Islet of Langerhans (tissue), 1 donor: ENCODE data around the gene LOXL4.
"Not testable (repeated sequence)": the region's sequence is repeated elsewhere in the genome, so short reads cannot be mapped to it uniquely, and the experiment has no call there.

Experiments used
- FAIRE-seq: peaks from one replicate; lab custom pipeline; 2011; peaks lifted over from hg19 to GRCh38; lab: Jason Lieb, UNC

The LOXL4 gene

DNA sequence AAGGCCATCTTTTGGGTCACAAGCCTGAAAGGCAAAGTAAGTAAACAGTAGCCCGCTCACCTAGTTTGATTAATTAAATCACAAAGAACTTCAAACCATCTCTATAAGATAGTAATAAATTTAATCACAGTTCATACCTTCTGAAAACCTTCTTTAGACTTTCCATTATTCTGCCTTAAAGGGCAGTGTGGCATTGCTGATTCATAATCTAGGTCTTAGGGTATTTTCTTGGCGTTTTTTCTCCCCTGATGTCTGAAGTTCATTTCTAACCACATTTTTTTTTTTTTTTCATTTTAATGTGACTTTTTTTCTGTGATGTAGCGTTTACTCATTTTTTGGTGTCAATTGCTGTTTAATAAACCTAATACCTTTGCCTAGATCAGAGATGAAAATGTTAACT lies 27.5 kb downstream of the LOXL4 start:
- no peak for FAIRE-seq

DNA sequence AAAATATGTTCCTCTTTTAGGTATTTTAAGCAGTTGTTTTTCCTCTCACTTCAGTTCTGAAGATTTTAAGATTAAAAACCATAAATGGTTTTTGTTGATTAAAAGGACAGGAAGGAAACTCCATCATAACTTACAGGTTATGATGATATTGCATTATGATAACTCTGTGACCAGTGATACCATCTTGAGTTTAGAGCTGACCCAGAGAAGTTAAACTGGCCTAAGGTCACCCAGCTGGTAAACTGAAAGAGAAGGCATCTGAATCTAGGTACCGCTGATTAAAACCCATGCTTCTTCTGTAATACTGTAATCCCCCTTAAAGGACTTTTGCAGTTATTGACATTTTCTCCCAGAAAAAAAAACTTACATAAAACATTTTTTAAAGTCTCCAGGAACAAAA lies 29.6 kb downstream of the LOXL4 start:
- FAIRE-seq: no peak

DNA sequence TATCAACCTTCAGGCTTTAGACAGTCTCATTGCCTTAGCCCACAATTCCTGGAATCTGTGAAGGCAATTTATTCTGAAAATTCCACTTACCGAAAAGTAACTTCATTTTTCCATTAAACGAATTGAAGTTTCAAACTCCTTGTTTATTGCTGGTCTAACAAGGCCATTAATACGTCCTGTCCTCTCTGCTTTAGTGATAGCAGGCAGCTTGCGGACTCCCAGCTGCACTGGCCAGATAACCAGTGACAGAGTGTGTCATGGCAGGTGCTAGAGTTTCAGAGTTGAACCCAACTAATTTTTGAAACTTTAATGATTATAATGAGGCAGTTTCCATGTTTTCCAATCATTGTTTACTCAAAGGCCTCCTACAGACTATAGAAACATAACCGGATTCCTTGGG lies 31.1 kb downstream of the LOXL4 start:
- FAIRE-seq: no peak

DNA sequence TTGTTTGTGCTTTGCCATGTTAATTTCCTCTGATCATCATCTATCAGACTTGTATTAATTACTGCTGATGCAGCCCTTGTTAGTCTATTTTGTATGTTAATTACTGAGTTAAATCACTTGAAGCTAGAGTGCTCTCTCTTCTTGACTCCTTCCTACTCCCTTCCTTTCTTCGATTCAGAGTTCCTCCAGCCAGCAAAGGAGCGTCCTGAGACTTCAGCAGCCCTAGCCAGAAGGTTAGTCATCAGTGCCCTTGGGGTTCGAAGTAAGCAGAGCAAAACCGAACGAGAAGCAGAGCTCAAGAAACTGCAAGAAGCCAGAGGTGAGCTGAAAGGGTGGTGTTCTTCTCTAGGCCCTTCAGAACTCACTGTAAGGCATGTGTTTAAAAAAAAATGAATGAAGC lies 32.1 kb downstream of the LOXL4 start:
- FAIRE-seq: no peak

DNA sequence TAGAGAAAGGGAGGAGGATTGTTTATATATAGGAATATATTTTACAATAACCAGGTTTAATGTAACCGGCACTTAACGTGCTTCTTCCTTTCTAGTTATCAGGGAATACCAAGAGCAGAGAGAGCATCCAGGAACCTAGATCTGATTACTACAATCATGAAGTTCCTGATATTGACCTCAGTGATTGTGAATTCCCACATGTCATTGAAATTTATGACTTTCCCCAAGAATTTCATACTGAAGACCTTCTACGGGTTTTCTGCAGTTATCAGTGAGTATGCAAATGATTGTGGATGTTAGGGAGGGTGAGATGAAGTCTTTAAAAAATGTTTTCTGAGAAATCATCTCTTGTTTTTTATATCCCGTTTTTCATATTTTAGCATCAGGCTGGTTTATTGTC lies 36.6 kb downstream of the LOXL4 start:
- no peak for FAIRE-seq

DNA sequence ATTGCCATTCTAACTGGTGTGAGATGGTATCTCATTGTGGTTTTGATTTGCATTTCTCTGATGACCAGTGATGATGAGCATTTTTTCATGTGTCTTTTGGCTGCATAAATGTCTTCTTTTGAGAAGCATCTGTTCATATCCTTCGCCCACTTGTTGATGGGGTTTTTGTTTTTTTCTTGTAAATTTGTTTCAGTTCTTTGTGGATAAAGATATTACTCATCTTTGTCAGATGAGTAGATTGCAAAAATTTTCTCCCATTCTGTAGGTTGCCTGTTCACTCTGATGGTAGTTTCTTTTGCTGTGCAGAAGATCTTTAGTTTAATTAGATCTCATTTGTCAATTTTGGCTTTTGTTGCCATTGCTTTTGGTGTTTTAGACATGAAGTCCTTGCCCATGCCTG lies 39.7 kb downstream of the LOXL4 start:
- not testable (repeated sequence) for FAIRE-seq

DNA sequence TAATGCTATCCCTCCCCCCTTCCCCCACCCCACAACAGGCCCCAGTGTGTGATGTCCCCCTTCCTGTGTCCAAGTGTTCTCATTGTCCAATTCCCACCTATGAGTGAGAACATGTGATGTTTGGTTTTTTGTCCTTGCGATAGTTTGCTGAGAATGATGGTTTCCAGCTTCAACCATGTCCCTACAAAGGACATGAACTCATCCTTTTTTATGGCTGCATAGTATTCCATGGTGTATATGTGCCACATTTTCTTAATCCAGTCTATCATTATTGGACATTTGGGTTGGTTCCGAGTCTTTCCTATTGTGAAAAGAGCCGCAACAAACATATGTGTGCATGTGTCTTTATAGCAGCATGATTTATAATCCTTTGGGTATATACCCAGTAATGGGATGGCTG lies 40.3 kb downstream of the LOXL4 start:
- not testable (repeated sequence) for FAIRE-seq

DNA sequence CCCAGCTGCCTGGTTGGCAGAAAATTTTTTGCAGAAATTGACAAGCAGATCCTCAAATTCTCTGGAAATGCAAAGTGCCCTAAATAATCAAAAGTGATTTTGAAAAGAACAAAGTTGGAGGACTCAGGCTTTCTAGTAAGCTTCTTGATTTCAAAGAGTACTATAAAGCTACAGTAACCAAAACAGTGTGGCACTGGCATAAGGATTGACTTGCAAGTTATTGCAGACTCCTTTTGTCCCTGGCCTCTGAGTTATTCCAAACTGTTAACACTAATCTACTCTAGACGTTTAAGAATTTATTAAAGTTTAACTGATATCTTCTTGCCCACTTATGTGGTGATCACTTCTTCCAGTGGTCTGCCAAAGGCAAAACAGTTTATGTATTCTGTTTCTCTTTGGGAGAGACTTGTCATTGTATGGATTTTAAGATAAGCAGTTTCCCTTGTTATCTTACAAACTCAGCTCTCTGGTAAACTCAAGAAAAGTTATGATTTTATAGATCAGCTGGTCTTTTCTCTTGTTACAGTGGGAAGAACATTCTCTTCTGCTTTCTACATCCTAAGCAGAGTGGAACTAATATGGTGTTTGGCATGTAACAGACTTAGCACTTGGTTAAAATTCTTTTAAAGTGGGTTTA lies 41.4 kb downstream of the LOXL4 start:
- no peak for FAIRE-seq

DNA sequence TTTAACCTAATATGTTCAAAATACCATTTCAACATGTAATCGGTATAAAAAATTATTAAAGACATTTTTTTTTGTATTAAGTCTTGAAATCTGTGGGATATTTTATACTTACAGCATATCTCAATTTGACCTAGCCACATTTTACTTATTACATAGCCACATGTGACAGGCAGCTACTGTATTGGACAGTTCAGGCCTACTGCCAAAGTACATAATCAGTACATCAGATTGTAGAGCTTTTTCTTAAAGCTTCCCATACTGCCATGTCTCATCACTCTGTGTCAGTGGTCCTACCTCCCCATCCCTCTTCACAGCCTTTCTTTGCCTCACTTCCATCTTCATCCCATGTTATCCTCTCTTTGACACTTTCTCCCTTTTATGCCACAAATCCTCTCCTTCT lies 43.0 kb downstream of the LOXL4 start:
- FAIRE-seq: no peak

DNA sequence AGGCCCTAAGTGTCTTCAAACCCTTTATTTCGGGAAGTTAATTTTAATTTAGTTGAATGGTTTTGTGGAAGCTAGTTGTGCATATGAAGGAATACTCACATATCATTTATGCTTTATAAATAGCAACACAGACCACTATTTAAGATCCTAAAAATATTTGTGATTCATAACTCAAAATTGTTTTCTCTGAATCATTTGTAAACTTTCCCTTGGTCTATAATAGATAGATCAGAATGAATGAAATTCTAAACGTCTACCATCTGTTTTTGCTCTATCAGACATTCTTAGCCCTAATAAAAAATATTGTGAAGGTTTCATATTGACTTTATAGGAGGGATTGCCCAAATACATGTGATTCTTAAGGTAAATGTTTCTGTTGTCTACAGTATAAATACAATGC lies 43.5 kb downstream of the LOXL4 start:
- no peak for FAIRE-seq

DNA sequence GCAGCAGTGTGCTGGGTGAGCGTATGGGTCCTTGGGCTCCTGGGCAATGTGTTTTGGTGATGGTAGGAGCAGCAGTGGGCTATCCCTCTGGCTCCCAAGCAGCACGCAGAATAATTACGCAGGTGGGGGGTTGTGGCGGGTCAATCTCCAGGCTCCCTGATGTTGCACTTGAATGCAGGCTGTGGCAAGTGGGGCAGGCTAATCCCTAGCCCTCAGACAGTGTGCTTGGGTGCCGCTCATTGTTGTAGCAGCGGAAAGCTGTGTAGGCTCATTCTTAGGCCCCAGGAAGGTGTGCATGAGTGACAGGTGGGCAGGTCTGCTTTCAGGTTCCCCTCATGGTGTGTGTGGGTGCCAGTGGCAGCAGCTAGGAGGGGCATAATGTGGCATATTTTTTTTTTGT lies 44.1 kb downstream of the LOXL4 start:
- FAIRE-seq: no peak

DNA sequence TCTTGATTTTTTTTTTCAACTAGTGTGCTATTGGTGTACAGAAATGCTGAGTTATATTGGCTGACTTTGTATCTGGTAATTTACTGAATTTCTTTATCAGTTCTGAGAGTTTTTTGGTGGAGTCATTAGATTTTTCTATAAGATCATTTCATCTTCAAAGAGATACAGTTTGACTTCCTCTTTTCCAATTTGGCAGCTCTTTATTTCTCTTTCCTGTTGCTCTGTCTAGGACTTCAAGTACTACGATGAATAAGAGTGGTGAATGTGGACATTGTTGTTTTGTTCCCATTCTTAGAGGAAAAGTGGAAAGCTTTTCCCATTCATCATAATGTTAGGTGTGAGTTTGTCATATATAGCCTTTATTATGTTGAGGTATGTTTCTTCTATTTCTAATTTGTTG lies 50.2 kb downstream of the LOXL4 start:
- FAIRE-seq: no peak

DNA sequence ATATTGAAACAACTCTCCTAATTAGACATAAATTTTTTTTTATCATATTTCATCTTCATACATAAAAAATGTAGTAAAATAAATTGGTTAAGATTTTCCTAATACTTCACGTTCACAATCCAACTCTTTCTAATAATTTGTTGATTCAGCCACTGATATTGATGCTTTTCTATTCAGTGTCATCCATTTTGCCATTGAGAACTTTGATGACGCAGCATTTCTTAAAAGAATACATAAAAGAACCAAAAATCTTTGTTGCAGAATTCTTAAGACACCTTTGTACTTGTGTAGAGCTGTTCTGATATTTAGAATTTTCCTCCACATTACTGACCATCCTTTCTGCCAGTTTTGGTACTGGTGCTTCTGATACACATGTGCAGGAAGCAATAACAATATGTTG lies 52.6 kb downstream of the LOXL4 start:
- FAIRE-seq: peak; percentile 27

DNA sequence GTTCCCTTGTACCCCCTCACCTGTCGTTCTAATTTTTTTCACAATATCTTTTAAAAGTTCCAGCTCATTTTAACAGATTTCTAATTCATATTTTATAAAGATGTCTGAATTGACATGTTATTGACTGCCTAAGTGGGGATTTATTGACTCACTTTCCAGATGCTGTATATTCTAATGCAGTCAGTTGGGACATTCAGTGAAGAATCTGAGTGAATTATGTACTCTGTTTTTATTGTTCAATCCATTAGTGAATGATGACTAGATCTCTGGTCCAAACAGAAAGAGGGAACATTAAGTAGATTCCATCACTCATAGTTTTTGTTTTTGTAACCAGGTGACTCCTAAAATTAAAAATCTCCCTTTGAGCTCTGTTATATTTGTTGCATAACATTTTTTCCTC lies 54.3 kb downstream of the LOXL4 start:
- no peak for FAIRE-seq

DNA sequence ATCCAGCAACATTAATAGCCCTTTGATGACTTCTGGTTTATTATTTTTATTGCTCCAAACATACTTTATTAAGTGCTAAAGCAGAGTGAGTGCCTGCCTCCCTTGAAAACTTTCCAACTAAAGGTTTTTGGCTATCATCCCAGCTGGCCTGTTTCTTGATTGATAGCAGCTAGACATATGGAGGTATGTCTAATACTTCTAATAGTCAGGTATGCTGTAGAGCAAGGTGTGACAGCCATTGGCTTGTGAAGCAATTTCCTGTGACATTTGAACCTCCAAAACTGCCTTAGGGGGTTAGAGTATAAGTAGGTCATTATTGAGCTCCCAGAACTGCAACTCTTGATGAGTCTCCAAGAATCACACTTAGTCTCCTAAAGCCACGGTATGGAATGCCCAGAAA lies 55.8 kb downstream of the LOXL4 start:
- FAIRE-seq: no peak

DNA sequence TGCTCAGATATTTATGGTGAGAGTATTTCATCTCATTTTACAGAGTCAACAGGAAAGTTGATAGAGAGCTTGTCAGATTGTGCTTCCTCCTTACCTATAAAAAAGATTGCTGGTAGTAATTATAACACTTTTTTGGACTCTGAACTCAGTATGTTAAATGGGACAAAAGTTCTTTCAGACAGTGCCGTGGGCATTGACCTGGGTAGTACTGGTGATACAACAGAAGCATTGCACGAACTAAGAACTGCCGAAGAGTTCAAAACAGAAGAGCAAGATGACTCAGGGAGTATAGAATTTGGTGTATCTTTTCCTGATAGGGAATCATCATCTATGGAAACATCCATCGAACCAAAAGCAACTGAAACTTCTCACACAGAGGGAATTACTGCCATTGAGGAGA lies 58.6 kb downstream of the LOXL4 start:
- no peak for FAIRE-seq

DNA sequence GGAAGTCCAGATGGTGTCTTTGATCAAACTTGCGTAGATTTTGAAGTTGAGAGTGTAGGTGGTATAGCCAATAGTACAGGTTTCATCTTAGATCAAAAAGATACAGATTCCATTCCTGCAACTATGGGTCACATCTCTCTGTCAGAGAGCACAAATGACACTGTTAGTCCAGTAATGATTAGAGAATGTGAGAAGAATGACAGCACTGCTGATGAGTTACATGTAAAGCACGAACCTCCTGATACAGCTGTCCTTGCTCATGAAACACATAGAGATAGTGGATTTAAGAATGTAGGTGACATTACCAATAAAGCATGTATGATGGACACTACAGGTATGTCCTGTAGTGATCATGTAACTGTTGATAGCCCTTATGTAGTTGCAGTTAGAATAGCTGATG lies 59.1 kb downstream of the LOXL4 start:
- no peak for FAIRE-seq

DNA sequence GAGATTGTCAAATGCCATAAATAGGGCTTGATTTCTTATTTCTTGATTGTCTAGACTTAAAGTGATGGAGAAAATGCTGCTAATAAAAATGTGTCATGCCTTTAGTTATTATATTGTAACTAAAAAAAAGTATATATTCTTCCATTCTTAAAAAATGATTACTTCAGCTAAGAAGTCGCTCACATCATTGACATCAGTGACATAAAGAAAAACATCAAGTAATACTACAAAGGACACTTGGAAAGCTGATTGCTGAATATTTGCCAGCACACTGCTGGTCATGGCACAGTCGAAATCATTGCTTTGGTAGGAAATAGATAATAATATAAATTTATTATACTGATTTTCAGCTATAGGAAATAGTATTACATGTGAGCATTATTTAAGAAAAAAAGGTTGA lies 62.6 kb downstream of the LOXL4 start:
- FAIRE-seq: no peak

DNA sequence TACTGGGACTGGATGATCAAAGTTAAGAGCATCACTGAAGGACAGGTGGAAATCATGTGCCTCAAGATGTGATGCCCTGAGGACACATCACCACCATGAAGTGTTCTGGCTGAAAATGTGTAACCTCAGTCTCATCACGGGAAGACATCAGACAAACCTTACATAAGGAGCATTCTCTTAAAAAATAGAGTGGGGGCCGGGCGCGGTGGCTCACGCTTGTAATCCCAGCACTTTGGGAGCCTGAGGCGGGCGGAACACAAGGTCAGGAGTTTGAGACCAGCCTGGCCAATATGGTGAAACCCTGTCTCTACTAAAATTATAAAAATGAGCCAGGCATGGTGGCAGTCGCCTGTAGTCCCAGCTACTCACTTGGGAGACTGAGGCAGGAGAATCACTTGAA lies 65.6 kb downstream of the LOXL4 start:
- FAIRE-seq: no peak

DNA sequence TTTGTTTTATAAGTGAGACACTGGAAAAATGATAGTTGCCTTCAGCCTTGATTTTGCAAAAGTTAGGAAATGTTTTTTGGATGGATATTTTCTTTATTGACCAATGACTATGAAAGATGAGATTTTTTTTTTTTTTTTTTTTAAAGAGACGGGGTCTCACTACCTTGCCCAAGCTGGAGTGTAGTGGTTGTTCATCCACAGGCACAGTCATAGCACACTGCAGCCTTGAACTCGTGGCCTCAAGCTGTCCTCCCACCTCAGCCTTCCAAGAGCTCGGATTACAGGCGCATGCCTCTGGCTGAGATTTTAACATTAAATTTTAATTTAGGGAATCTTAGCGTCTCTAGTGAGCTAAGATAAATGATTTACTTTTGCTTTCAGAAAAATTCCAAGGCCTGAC lies 66.2 kb downstream of the LOXL4 start:
- no peak for FAIRE-seq
